ENCODE measurements around the gene HBP1. TPM values are rescaled to one million over a fixed set of nuclear protein-coding genes. Genes with fewer than 3 reads are reported as not detected.
A peak's percentile ranks its signal among the peaks of the same experiment; 100 is the strongest.
"Not testable (repeated sequence)": the region's sequence is repeated elsewhere in the genome, so short reads cannot be mapped to it uniquely, and the experiment has no call there.

Gene HBP1
- total RNA-seq, 1 donor from 2014 or later = 53.0 TPM

DNA sequence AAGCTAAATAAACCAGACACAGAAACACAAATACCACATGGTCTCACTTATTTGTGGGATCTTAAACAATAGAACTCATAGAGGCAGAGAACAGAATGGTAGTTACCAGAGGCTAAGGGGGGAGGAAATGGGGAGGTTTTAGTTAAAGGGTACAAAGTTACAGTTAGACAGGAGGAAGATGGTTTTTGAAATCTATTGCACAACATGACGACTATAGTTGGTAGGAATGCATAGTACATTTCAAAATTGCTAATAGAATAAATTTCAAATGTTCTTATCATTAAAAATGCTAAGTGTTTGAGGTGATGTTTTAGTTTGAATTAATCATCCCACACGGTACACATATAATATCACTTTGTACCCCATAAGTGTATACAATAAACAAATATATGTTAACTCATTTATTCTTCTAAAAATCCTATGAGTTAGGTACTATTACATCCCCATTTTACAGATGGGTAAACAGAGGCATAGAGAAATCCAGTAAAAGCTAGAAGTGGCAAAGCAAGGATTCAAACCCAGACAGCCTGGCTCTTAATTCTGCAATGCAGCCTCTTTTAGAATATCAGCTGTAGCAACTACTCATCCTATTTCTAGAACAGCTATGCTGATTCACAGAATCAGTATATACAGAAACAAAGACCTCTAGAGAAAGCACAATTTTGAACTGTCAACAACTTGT, 50.9 kb downstream of the HBP1 start:
- TF ChIP-seq, protein P1, sequence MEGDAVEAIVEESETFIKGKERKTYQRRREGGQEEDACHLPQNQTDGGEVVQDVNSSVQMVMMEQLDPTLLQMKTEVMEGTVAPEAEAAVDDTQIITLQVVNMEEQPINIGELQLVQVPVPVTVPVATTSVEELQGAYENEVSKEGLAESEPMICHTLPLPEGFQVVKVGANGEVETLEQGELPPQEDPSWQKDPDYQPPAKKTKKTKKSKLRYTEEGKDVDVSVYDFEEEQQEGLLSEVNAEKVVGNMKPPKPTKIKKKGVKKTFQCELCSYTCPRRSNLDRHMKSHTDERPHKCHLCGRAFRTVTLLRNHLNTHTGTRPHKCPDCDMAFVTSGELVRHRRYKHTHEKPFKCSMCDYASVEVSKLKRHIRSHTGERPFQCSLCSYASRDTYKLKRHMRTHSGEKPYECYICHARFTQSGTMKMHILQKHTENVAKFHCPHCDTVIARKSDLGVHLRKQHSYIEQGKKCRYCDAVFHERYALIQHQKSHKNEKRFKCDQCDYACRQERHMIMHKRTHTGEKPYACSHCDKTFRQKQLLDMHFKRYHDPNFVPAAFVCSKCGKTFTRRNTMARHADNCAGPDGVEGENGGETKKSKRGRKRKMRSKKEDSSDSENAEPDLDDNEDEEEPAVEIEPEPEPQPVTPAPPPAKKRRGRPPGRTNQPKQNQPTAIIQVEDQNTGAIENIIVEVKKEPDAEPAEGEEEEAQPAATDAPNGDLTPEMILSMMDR (IDR thresholded peaks at IDR 0.05; ENCODE audit: unreplicated experiment) = no peak
- H3K36me3 Mint-ChIP-seq (ENCODE audit: insufficient read depth) = peaks cover 5% of the 10 kb centered on the region
- H3K27ac Mint-ChIP-seq = no peak overlapping the region
- no peak for DNase-seq (ENCODE audit: low spot score, unreplicated experiment)
- peaks cover 1% of the 10 kb centered on the region for H3K4me1 Mint-ChIP-seq (ENCODE audit: low read depth)
- H3K27me3 Mint-ChIP-seq = no peaks in the 10 kb centered on the region
- H3K4me3 Mint-ChIP-seq (ENCODE audit: low read depth) = no peak overlapping the region
- peaks cover 4% of the 10 kb centered on the region for H3K9me3 Mint-ChIP-seq (ENCODE audit: low read depth)

- DNase-seq (ENCODE audit: low spot score, unreplicated experiment) = no peak
- no peaks in the 10 kb centered on the region for H3K9me3 Mint-ChIP-seq (ENCODE audit: low read depth)
- TF ChIP-seq, protein P1 (IDR thresholded peaks at IDR 0.05; ENCODE audit: unreplicated experiment) = no peak
Observed at GRCh38 chr7:107220356-107220755, 51.6 kb downstream of the HBP1 start.

DNA sequence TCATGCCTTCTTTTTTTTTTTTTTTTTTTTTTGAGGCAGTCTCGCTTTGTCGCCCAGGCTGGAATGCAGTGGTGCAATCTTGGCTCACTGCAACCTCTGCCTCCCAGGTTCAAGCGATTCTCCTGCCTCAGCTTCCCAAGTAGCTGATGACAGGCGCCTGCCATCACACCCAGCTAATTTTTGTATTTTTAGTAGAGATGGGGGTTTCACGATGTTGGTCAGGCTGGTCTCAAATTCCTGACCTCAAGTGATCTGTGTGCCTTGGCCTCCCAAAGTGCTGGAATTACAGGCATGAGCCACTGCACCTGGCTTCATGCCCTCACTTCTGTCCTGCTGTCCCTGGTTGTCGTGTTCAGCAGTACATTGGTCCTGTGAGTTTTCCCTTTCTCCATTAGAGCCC, 52.0 kb downstream of the HBP1 start:
- not testable (repeated sequence) for DNase-seq (ENCODE audit: low spot score, unreplicated experiment); H3K36me3 Mint-ChIP-seq (ENCODE audit: insufficient read depth); H3K4me1 Mint-ChIP-seq (ENCODE audit: low read depth); H3K9me3 Mint-ChIP-seq (ENCODE audit: low read depth); H3K27me3 Mint-ChIP-seq; H3K4me3 Mint-ChIP-seq (ENCODE audit: low read depth)
- H3K27ac Mint-ChIP-seq = peak overlapping the region; percentile 73

More at GRCh38 chr7:107220356-107220755, 51.6 kb downstream of the HBP1 start:
- Mint-ChIP-seq H3K27me3 (no peaks in the 10 kb centered on the region), H3K36me3 (ENCODE audit: insufficient read depth) (peaks cover 3% of the 10 kb centered on the region), H3K4me3 (ENCODE audit: low read depth) (no peak overlapping the region), H3K27ac (no peak overlapping the region), H3K4me1 (ENCODE audit: low read depth) (peaks cover 1% of the 10 kb centered on the region)

DNA sequence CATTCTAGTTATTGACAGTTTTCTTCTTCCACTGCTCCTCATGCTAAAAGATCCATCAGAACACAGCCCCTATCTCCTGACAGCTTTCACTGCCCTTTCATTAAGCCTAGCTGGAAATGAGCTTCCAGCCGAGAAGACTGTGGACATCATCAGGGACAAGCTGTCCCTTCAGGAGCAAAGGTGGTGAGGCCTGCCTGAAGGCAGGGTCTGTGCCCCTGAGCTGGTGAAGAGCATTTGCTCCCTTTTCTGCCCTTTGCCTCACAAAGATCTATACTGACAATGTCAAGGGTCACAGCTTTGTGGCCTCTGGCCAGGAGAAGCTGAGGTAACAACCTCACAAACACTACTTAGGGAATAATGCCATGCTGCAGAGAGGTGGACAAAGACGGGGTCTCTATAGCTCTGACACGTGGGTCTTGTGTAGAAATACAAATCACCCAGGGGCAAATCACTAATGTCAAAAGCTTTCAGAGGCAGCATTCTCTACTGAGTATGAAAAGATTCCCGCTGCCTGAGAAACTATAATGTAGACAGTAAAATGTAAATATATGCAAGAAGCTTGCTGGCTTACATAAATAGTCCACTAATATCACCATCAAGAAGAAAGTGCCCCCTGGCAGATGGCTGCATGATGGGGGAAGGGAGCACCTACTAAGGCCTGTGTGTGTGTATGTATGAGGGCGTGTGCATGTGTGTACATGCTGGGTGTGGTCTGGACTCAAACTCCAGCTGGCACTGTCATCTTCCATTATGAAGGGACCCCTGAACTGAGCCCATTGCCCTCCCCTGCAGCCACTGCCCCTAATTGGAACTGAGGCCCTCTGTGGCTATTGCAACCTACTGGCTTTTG, 55.8 kb downstream of the HBP1 start:
- TF ChIP-seq, protein P1 (IDR thresholded peaks at IDR 0.05; ENCODE audit: unreplicated experiment) = no peak
- H3K9me3 Mint-ChIP-seq (ENCODE audit: low read depth) = no peaks in the 10 kb centered on the region
- H3K27me3 Mint-ChIP-seq = no peaks in the 10 kb centered on the region
- H3K36me3 Mint-ChIP-seq (ENCODE audit: insufficient read depth) = peaks cover 2% of the 10 kb centered on the region
- H3K4me1 Mint-ChIP-seq (ENCODE audit: low read depth) = peaks cover 1% of the 10 kb centered on the region
- H3K4me3 Mint-ChIP-seq (ENCODE audit: low read depth) = no peak overlapping the region
- H3K27ac Mint-ChIP-seq = peak overlapping the region; percentile 48
- no peak for DNase-seq (ENCODE audit: low spot score, unreplicated experiment)

GRCh38 chr7:107228291-107228690, 59.5 kb downstream of the HBP1 start:
- TF ChIP-seq, protein P1 (IDR thresholded peaks at IDR 0.05; ENCODE audit: unreplicated experiment) = no peak
- no peaks in the 10 kb centered on the region for H3K27me3 Mint-ChIP-seq
- H3K4me1 Mint-ChIP-seq (ENCODE audit: low read depth) = peaks cover 1% of the 10 kb centered on the region
- H3K36me3 Mint-ChIP-seq (ENCODE audit: insufficient read depth) = peaks cover 1% of the 10 kb centered on the region
- H3K4me3 Mint-ChIP-seq (ENCODE audit: low read depth) = no peak overlapping the region
- no peaks in the 10 kb centered on the region for H3K9me3 Mint-ChIP-seq (ENCODE audit: low read depth)
- no peak overlapping the region for H3K27ac Mint-ChIP-seq
- no peak for DNase-seq (ENCODE audit: low spot score, unreplicated experiment)
